Measurements from ENCODE around the gene TTC9.
"Not testable (repeated sequence)": the region's sequence is repeated elsewhere in the genome, so short reads cannot be mapped to it uniquely, and the experiment has no call there.

The TTC9 gene

DNA sequence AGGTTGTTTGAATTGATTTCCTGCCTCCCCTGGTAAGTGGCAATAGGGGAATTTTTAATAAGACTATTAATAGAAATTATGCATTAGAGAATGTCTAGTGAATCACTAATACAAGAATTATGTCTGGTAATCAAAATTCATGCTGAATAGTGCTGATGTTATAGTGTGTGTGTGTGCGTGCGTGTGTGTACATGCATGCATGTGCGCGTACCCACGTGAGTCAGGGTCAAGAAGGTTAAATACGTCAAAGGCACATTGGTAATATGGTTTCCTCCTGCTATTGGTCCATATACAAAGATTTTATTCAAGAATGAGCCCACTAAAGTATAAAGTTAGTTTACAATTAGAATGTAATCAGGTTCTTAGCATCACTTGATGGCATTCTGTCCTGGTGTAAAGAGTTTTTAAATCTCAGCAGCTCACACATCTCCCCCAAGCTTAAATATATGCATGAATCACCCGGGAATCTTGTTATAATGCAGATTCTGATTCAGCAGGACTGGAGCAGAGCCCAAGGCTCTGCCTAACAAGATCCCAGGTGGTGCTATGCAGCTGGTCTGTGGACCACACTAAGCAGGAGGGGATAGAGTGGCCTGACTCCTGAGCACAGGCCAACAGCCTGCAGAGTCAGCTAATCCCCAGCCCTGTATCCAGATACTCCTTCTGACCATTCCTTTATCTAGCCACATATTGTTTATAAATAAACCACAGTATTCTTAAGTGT, 43.9 kb downstream of the TTC9 start:
- no peak for DNase-seq

DNA sequence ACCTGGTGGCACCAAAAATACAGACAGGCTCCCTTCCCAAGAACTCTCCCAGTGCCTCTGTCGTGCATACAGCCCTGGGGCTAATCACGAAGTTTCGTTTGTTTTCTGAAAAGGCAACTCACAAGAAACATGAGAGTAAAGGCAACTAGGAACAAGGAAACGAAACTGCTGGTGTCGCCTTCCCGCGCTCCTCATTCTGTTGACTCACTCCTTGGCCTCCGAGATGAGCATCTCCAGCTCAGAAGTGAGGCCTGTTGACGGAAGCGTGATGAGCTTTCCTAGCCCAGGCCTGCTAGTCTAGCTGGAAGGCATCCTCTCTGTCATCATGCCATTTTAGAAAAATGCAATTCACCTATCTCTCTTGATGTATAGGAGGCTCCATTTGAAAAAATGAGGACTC, 50.5 kb downstream of the TTC9 start:
- peak in 1 of 2 donors; percentile 58 for DNase-seq

DNA sequence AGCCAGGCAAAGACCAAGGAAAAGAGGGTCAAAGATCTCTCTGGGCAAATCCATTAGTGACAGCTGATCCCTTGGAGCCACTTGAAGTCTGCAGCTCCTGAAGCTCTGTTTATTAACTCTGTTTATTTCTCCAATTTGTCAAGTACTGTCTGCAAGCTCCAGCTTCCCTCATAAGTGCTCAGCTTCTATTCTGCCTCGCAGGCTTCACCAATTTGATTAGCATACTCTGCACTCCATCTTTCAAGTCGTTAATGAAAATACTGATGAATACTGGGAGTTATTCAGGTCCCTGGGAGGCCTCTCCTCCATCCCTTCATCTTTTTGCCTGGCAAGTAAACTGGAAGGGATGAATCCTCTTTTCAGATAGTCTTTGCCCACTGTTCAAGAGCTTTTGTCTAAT, 54.3 kb downstream of the TTC9 start:
- DNase-seq, result no peak

DNA sequence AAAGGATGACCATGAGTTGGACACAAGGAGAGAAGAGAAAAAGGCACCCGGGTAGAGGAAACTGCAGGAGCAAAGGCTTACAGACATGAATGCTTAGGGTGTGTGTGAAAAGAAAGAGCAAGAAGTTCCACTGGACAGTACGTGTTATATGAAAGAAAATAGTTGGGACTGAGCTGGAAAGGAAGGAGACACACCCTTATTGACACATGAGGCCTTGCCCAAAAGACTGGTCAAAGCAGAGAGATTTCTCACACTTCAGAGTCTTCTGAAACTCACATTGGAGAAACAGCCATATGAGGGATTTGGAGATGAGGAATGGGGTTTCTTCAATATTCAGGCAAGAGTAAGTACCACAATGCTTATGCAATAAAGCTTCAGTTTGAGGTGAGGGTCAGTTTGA, 56.0 kb downstream of the TTC9 start:
- DNase-seq, result no peak

- DNase-seq, result peak in 1 of 2 donors; percentile 28
Measured at GRCh38 chr14:70698288-70698687, 56.6 kb downstream of the TTC9 start.

GRCh38 chr14:70699646-70700045, 57.9 kb downstream of the TTC9 start:
- DNase-seq, result no peak

- DNase-seq, result no peak
Measured at GRCh38 chr14:70700955-70701585, 59.4 kb downstream of the TTC9 start.

DNA sequence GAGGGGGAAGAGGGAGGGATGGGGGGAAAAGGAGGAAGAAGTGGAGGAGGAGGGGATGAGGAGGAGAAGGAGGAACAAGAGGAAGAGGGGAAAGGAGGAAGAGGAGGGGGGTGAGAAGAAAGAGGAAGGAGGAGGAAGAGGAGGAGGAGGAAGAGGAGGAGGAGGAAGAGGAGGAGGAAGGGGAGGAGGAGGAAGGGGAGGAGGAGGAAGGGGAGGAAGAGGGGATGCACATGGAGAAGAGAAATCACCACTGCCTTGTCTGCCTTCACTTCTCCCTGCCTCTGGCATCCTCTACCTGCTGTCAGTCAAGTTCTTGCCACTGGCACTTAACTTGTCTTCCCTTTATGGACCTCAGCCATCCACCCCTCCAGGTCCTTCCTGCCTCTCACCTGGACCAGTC, 59.9 kb downstream of the TTC9 start:
- DNase-seq, result no peak

- DNase-seq, result no peak
Measured at GRCh38 chr14:70702161-70702560, 60.4 kb downstream of the TTC9 start.

GRCh38 chr14:70703621-70704168, 62.0 kb downstream of the TTC9 start:
- DNase-seq, result not testable (repeated sequence)

GRCh38 chr14:70704960-70705359, 63.2 kb downstream of the TTC9 start:
- DNase-seq, result no peak

- DNase-seq, result no peak
Measured at GRCh38 chr14:70706177-70706576, 64.5 kb downstream of the TTC9 start.

- DNase-seq, result no peak
Measured at GRCh38 chr14:70707138-70708038, 65.7 kb downstream of the TTC9 start.

GRCh38 chr14:70708717-70709570, 67.2 kb downstream of the TTC9 start:
- no peak for DNase-seq

GRCh38 chr14:70709726-70710382, 68.1 kb downstream of the TTC9 start:
- no peak for DNase-seq

DNA sequence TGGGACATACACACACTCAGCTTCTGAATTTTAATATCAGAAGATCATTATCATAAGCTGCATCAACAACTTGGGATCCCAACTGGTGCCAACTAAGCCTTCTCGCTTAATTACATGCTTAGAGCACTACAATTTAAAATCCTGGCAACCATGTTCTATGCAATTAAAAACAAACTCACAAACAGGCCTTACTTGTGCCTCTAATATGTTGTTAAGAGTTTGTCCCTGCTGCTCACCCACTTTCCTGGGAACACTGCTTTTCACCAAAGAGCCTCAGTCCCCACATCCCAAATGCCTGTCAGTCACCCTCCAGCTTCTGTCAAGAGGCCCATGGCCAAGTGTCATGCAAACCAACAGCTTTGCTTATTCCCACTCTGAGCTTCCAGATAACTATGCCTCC, 69.7 kb downstream of the TTC9 start:
- DNase-seq, result no peak

GRCh38 chr14:70713096-70713495, 71.4 kb downstream of the TTC9 start:
- no peak for DNase-seq

DNA sequence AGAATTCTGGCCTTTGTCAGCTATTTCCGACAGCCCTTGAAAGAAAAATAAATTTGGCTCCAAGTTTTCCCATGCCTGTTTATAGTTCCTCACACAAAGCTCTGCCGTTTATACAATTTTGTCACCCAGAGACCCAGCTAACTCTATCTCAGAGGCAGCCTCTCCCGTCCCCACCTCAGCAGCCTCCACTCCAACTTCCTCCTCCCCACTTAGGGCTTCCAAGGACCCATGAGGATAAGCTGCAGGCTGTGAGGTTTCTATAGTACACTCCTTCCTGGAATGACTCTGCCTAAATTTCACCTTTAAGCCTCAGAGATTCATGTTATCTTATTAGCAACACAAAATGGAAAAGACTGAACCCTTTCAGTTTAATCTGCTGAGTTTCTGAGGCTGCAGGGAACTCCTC, 71.8 kb downstream of the TTC9 start:
- DNase-seq, result no peak

- DNase-seq, result peak; percentile 28 to 55
Measured at GRCh38 chr14:70714055-70714550, 72.4 kb downstream of the TTC9 start.

- no peak for DNase-seq
Measured at GRCh38 chr14:70716483-70716882, 74.8 kb downstream of the TTC9 start.

- no peak for DNase-seq
Measured at GRCh38 chr14:70716958-70717357, 75.2 kb downstream of the TTC9 start.

Measured in CD4-positive, alpha-beta T cell treated with Interleukin-1 beta for 1 hour (primary cell).